GM12872 (cell line): Measurements from ENCODE around the gene GAK.

Experiments used
- TF ChIP-seq, protein P1 (sequence below): IDR thresholded peaks from 3 replicates; pipeline ENCODE4 v1.5.1; 2011; ENCODE audit warnings: low read depth, mild to moderate bottlenecking, low read length, moderate library complexity; ENCODE audit not compliant: insufficient read depth

The GAK gene

DNA sequence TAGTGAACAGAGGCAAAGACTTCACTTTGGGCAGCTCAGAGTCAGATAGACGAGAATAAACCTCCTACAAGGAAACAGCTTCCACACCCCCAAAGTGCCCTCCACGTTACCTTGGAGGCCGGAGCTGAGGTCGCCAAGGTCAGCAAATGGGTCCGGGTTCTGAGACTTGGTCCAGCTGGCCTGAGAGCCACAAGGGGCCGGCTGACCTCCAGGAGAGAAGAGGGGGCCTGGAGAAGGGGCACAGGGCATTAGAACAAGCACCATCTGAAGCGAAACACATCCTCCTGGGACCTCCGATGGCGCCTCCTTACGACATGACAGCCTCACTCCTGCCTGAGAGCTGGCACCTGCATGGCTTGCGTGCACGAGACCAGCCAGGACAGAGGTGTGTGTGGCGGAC, 72.6 kb downstream of the GAK start:
- TF ChIP-seq, protein P1, sequence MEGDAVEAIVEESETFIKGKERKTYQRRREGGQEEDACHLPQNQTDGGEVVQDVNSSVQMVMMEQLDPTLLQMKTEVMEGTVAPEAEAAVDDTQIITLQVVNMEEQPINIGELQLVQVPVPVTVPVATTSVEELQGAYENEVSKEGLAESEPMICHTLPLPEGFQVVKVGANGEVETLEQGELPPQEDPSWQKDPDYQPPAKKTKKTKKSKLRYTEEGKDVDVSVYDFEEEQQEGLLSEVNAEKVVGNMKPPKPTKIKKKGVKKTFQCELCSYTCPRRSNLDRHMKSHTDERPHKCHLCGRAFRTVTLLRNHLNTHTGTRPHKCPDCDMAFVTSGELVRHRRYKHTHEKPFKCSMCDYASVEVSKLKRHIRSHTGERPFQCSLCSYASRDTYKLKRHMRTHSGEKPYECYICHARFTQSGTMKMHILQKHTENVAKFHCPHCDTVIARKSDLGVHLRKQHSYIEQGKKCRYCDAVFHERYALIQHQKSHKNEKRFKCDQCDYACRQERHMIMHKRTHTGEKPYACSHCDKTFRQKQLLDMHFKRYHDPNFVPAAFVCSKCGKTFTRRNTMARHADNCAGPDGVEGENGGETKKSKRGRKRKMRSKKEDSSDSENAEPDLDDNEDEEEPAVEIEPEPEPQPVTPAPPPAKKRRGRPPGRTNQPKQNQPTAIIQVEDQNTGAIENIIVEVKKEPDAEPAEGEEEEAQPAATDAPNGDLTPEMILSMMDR: no peak

DNA sequence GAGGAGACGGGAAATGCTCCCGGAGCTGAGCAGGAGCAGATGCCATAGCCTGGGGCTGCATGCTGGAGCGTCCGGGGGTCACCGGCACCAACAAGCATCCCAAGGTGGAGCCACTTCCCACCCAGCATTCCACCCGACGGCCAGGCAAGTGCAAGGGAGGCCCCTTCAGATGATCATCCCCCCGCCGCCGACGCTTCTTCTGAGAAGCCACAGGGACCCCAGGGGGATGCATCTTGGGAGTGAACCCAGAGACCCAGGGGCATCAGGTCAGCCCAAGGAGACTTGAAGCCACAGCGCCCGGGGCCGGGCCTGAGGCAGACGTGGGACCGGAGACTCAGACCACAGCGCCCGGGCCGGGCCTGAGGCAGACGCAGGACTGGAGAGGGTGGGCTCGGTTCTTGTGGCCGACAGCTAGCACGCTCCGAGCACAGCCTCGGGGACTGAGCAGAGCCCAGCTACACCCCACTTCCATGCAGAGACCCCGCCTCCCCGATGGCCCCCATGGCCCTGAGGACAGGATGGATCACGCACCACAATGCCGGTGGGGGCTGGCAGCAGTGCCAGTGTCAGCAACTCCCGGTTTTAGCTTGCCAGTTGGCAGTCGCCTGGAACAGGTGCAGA, 73.2 kb downstream of the GAK start:
- TF ChIP-seq, protein P1: no peak

- TF ChIP-seq, protein P1: no peak
Measured at GRCh38 chr4:858041-858481, 74.1 kb downstream of the GAK start.

DNA sequence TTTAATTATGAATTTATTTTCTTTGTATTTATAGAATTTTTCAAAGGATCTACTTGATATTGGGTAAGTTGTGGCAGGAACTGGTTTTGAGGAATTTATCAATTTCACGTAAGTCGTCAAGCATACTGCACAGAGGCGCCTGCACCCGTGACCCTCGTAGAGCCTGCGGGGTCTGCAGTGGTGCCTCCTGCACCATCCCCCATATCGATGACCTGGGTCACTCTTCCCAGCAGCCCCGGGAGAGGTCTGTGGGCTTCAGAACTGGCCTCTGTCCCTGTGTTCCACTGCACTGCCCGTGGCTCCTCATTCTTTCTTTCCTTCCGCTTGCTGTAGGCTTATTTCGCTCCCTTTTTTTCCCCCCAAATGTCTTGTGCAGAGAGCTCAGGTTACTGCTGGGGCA, 74.7 kb downstream of the GAK start:
- TF ChIP-seq, protein P1: no peak

GRCh38 chr4:856225-856901, 75.8 kb downstream of the GAK start:
- TF ChIP-seq, protein P1: no peak

DNA sequence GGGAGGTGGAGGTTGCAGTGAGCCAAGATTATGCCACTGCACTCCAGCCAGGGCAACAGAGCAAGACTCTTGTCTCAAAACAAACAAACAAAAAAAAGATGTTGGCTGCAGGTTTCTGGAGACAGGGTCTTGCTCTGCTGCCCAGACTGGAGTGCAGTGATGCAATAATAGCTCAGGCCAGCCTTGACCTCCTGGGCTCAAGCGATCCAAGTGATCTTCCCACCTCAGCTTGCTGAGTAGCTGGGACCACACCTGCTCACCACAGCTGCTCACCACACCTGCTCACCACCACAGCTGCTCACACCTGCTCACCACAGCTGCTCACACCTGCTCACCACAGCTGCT, 76.3 kb downstream of the GAK start:
- TF ChIP-seq, protein P1: no peak

GRCh38 chr4:854356-854755, 77.8 kb downstream of the GAK start:
- TF ChIP-seq, protein P1: no peak
